Stomach (tissue), 9 donors: Measurements from ENCODE around the gene NEDD1. TPM values are rescaled to one million over a fixed set of nuclear protein-coding genes. Genes with fewer than 3 reads are reported as not detected.

Experiments used
- DNase-seq, 2 donors: peaks; one replicate each; pipeline versions ENCODE4 v3.0.0 to v3.0.0-alpha.2; 2013 to 2019
- H3K27ac ChIP-seq, 5 donors: fragments of 200-600 bp in 4 of 5; sonication (generic) in 4 of 5; one replicate each; pipeline ENCODE4 v1.5.1; 2013 to 2019; ENCODE audit warnings: mild to moderate bottlenecking in 1 of 5, moderate library complexity in 1 of 5
- H3K27me3 ChIP-seq, 3 donors: fragments of 200-600 bp; sonication (generic); one replicate each; pipeline ENCODE4 v1.5.1; 2017 to 2019; ENCODE audit warnings: mixed run types in 1 of 3
- H3K36me3 ChIP-seq, 4 donors: fragments of 200-600 bp; sonication (generic); 1 replicate in 3 of 4; 2 replicates in 1 of 4; pipeline ENCODE4 v1.5.1; 2016 to 2019
- H3K4me1 ChIP-seq, 4 donors: fragments of 200-600 bp; sonication (generic); one replicate each; pipeline ENCODE4 v1.5.1; 2016 to 2019
- H3K4me3 ChIP-seq, 4 donors: fragments of 200-600 bp; sonication (generic) in 3 of 4; one replicate each; pipeline ENCODE4 v1.5.1; 2016 to 2019; ENCODE audit warnings: mild to moderate bottlenecking in 1 of 4
- H3K9me3 ChIP-seq, 4 donors: fragments of 200-600 bp; sonication (generic); one replicate each; pipeline ENCODE4 v1.5.1; 2016 to 2019
- EP300 ChIP-seq: sonication (generic); formaldehyde crosslinking; IDR thresholded peaks from one replicate; pipeline ENCODE4 v1.6.1; 2017; ENCODE audit warnings: antibody characterized with exemption
- POLR2A ChIP-seq, 4 donors: fragments of 450-650 bp; IDR thresholded peaks; one replicate each; pipeline ENCODE4 v1.6.1; 2016; ENCODE audit warnings: antibody characterized with exemption in 4 of 4, control low read depth in 2 of 4, mild to moderate bottlenecking in 1 of 4, moderate library complexity in 1 of 4
- POLR2AphosphoS5 ChIP-seq, 3 donors: sonication (generic); formaldehyde crosslinking; IDR thresholded peaks; one replicate each; pipeline ENCODE4 v1.6.1; 2016; ENCODE audit warnings: antibody characterized with exemption in 3 of 3
- WGBS, 5 donors: extraction: QIAGEN DNeasy Blood & Tissue Kit in 3 of 5; methylation state at CpG; one replicate each; pipeline versions ENCODE4 v1.1.5 to v1.1.7; 2013 to 2018; 5-methylcytosine and 5-hydroxymethylcytosine counted together
- intact Hi-C: fragments of 100-400 bp; cut with DNase I; formaldehyde crosslinking; loops from one replicate; pipeline ENCODE4 v1.15.1; 2023; ENCODE audit warnings: low total_unique reads
- polyA plus RNA-seq, 3 donors: library from polyadenylated mRNA; stranded (reverse); fragments of 200-250 nt; gene quantifications; one replicate each; pipeline ENCODE4 v1.2.3, GENCODE V29; 2013
- total RNA-seq, 5 donors: library from RNA; depleted of rRNA; stranded (reverse); fragments of >200 nt; gene quantifications; one replicate each; pipeline versions ENCODE4 v1.1.0 to v1.2.3, GENCODE V29; 2014 to 2016
- TF ChIP-seq, protein P1 (sequence below), 7 experiments: fragments of 450-650 bp in 4 of 7; fragments of 200-600 bp in 3 of 7; sonication (generic) in 3 of 7; IDR thresholded peaks; one replicate each; pipeline ENCODE4 v1.5.1; 2016 to 2019; ENCODE audit warnings: antibody characterized with exemption in 7 of 7, control low read depth in 2 of 7, mild to moderate bottlenecking in 1 of 7
- donor health status: healthy with polysubstance abuse.
- donor health status: Bipolar disorder and iron deficiency.
- donor health status: healthy.

Gene NEDD1
- total and polyA plus RNA-seq, 8 donors = 2.9 to 81.7 (median 7.8) TPM

DNA sequence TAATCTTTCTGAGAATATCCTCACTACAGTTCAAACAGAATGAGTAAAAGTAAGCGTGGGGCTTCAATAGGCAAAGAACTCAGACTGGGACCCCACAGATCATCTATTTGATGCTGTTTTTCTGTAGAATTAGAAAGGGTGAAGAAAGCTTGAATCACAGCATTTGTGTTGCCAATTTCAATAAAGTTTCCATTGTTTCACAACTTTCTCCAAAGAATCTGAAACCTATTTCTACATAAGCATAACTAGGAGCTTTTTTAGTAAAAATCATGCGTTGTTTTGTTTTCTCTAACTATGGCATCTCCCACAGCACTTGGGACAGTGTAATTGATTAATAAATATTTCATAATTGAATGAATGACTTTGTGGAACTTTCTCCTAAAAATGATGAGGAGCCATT is 16.7 kb upstream of the NEDD1 start:
- Histone ChIP-seq H3K27ac (no peak overlapping the region), H3K4me3 (no peak overlapping the region), H3K27me3 (no peaks in the 10 kb centered on the region), H3K9me3 (no peaks in the 10 kb centered on the region), H3K4me1 (peaks cover 0 to 8% (median 0%) of the 10 kb centered on the region in 4 donors), H3K36me3 (no peaks in the 10 kb centered on the region)
- TF ChIP-seq EP300 = no peak
- TF ChIP-seq POLR2AphosphoS5 (IDR thresholded peaks at IDR 0.05) = no peak
- TF ChIP-seq, protein P1, sequence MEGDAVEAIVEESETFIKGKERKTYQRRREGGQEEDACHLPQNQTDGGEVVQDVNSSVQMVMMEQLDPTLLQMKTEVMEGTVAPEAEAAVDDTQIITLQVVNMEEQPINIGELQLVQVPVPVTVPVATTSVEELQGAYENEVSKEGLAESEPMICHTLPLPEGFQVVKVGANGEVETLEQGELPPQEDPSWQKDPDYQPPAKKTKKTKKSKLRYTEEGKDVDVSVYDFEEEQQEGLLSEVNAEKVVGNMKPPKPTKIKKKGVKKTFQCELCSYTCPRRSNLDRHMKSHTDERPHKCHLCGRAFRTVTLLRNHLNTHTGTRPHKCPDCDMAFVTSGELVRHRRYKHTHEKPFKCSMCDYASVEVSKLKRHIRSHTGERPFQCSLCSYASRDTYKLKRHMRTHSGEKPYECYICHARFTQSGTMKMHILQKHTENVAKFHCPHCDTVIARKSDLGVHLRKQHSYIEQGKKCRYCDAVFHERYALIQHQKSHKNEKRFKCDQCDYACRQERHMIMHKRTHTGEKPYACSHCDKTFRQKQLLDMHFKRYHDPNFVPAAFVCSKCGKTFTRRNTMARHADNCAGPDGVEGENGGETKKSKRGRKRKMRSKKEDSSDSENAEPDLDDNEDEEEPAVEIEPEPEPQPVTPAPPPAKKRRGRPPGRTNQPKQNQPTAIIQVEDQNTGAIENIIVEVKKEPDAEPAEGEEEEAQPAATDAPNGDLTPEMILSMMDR (IDR thresholded peaks at IDR 0.05) = no peak
- TF ChIP-seq POLR2A (IDR thresholded peaks at IDR 0.05) = no peak
- 84 to 94% (median 87%) methylated on average over 2 of the region's 2 CpGs for WGBS, 5 donors
- DNase-seq = no peak
- intact Hi-C loops = no loop called here

DNA sequence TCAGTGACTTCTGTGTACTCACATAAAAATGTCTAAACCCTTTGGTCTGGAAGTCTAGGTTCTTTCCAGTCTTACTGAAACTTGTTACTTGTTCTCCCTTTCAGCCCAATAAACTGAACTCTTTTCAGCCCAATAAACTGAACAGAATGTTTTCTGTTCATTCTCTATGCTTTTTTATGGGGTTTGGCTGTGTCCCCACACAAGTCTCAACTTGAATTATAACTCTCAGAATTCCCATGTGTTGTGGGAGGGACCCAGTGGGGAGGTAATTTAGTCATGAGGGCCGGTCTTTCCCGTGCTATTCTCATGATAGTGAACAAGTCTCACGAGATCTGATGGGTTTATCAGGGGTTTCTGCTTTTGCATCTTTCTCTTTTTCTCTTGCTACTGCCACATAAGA is 15.0 kb upstream of the NEDD1 start:
- DNase-seq = no peak
- 72 to 87% (median 80%) methylated on average over 3 of the region's 3 CpGs for WGBS, 5 donors
- Histone ChIP-seq H3K9me3 (no peaks in the 10 kb centered on the region), H3K27me3 (no peaks in the 10 kb centered on the region), H3K27ac (no peak overlapping the region), H3K4me1 (peaks cover 0 to 4% (median 0%) of the 10 kb centered on the region in 4 donors), H3K36me3 (no peaks in the 10 kb centered on the region), H3K4me3 (no peak overlapping the region)
- TF ChIP-seq EP300 (no peak), POLR2AphosphoS5 (IDR thresholded peaks at IDR 0.05) (no peak)
- TF ChIP-seq, protein P1 (IDR thresholded peaks at IDR 0.05) = no peak
- intact Hi-C loops = no loop called here

GRCh38 chr12:96897421-96897820 is 9.6 kb upstream of the NEDD1 start:
- no peaks in the 10 kb centered on the region for H3K4me1 ChIP-seq
- H3K27me3 ChIP-seq = no peaks in the 10 kb centered on the region
- no peaks in the 10 kb centered on the region for H3K9me3 ChIP-seq
- no peak for DNase-seq
- H3K36me3 ChIP-seq = no peaks in the 10 kb centered on the region
- H3K27ac ChIP-seq = no peak overlapping the region
- intact Hi-C loops = no loop called here
- WGBS, 5 donors = 60 to 77% (median 66%) methylated on average over 3 of the region's 3 CpGs
- TF ChIP-seq EP300 (no peak), POLR2A (IDR thresholded peaks at IDR 0.05) (no peak), POLR2AphosphoS5 (IDR thresholded peaks at IDR 0.05) (no peak)
- TF ChIP-seq, protein P1 (IDR thresholded peaks at IDR 0.05) = no peak
- H3K4me3 ChIP-seq = no peak overlapping the region

- Histone ChIP-seq H3K9me3 (no peaks in the 10 kb centered on the region), H3K4me3 (no peak overlapping the region), H3K27ac (no peak overlapping the region), H3K36me3 (no peaks in the 10 kb centered on the region), H3K4me1 (peaks cover 0 to 3% (median 0%) of the 10 kb centered on the region in 4 donors), H3K27me3 (no peaks in the 10 kb centered on the region)
- intact Hi-C loops = no loop called here
- no peak for TF ChIP-seq EP300
- TF ChIP-seq, protein P1 (IDR thresholded peaks at IDR 0.05) = no peak
- no peak for TF ChIP-seq POLR2AphosphoS5 (IDR thresholded peaks at IDR 0.05)
- TF ChIP-seq POLR2A (IDR thresholded peaks at IDR 0.05) = no peak
- DNase-seq = no peak
Observed at GRCh38 chr12:96901175-96901574, 5.9 kb upstream of the NEDD1 start.
